GM21619 (cell line): Measurements from ENCODE around the gene ADAM12.

Experiments
- ATAC-seq: cut with Tn5 transposase; IDR thresholded peaks from one replicate; pipeline ENCODE4 v1.9.1; 2021; ENCODE audit not compliant: unreplicated experiment

The ADAM12 gene

GRCh38 chr10:126029999-126030398 is 358.3 kb downstream of the ADAM12 start:
- no peak for ATAC-seq

DNA sequence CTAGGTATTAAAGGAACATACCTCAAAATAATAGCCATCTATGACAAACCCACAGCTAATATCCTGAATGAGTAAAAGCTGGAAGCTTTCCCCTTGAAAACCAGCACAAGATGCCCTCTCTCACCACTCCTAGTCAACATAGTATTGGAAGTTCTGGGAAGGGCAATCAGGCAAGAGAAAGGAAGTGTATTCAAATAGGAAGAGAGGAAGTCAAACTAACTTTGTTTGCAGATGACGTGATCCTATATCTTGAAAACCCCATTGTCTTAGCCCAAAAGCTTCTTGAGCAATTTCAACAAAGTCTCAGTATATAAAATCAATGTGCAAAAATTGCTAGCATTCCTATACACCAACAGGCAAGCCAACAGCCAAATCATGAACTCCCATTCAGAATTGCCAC is 360.6 kb downstream of the ADAM12 start:
- no peak for ATAC-seq

- no peak for ATAC-seq
Observed at GRCh38 chr10:126022841-126023240, 365.4 kb downstream of the ADAM12 start.

GRCh38 chr10:126021833-126022500 is 366.3 kb downstream of the ADAM12 start:
- ATAC-seq = no peak

DNA sequence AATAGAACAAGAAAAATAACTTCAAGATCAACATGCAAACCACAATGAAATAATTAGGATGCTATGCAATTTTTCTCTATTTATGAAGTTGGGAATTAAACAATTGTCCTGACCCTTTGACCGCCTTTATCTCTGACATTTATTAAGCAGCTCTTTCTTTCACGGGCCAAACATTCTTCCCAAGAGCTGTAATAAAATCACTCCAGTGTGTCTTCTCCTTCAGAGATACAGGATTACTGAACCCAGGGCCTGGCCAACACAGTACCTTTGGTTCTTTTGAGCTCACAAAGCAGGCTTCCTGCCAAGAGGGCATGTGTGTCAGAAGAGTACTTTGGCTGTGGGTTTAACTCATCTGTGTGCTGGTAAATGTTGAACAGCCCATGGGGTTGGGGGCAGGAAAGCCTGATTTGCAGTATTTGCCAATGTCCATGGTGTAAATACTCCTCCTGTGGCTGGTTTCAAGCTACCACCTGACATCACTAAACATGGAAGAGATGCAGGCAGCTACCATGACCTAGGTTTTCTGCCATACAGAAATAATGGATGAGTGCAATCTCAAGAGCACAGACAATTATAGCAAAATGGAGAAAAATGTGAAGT is 370.2 kb downstream of the ADAM12 start:
- ATAC-seq = no peak

DNA sequence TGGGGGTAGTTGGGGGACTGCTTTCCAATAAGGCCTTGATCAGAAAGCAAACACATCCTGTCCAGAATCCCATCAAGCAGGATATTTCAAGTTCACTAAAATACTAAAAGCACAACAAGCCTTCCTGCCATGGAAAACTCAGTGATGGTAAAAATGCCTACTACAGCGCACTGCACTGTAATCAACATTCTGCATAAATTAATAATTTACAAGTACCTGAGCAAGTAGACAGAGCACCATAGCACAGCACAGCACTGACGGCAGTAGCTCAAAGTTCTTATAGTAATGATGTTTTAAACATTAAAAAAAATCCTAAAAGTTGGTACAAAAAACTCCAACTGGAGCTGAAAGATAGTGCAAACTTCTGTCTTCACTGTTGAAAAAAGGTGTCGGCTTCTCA is 371.4 kb downstream of the ADAM12 start:
- ATAC-seq = no peak

DNA sequence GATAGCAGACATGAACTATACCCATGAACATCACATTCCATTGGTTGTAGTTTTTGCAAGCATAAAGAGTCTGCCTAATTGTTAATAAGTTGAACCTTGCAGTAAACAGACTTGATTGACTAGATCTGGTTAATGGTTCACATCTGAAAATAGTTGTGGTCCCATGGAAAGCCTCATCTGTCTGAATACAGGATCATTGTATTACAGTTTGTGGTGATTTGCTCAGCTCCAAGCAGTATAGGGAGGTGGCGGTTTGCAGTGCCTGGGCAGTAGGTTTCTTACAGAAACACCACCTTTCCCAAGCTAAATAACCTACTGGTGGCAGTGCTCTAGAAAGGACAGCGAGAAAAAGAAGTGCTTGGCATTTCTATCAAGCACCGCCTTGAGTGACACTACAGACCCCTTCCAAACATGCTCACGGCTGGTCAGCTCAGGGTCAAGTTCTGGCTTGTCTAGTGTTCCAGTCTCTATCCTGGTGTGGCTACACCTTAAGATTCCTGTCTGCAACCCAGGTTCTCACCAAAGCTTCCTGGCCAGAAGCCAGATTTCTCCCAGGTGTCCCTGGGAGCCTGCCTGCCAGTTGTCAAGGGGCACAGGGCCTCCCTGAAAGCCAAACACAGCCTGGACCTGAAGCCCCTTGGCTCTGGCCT is 372.0 kb downstream of the ADAM12 start:
- no peak for ATAC-seq

- no peak for ATAC-seq
Observed at GRCh38 chr10:126015413-126015812, 372.9 kb downstream of the ADAM12 start.

DNA sequence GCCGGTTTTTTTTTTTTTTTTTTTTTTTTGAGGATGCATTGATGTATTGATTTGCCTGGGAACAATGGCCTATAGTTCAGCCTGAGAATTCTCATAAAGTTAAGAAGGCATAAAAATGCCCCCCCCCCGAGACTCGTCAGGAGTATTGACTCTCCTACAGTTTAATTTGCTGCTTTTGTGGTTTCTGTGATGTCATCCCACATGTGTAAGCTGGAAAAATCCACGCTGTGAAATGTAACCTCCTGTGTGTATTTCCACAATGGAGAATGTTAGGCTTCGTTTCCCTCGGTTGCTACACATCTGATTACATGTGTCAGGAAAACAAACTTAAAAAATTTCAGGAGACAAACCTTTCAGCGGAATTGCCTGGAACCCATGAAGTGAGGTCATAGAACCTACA is 374.0 kb downstream of the ADAM12 start:
- ATAC-seq = no peak

DNA sequence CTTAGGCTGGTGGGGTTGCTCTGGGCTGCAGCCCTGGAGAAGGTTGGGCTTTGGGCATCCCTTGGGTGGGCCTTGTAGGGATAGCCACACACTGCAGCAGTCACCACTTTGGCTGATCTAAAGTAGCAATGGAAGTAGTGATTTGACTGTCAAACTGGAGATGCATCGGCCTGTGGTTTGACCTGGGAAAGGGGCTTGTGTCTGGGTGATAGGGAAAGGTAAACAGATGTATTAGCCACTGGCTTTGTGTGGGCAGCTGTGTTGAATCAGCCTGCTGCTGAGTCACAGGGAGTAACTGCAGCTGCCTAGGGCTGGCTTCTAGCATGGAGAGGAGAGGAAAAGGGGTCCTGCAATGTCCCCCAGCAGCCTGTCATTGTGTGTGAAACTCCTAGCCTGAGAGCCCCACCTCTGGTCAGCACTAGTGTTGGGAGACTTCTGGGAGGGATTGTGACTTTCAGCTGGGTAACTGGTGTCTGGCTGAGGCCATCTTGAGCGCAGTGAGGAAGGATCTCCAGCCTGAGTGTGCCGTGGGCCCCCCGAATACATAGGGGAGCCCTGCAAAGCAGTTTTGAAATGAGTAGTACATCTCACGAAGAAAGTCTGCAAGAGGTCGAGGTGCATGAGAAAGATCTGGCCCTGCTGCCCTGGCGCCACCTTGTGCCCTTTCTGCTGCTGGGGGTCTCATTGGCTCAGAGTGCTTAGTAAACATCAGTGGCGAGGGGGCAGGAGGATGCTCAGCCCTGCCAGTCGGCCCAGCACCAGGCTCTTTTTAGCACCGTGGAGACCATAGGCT is 374.6 kb downstream of the ADAM12 start:
- ATAC-seq = no peak

GRCh38 chr10:126012485-126012884 is 375.8 kb downstream of the ADAM12 start:
- no peak for ATAC-seq

- ATAC-seq = no peak
Observed at GRCh38 chr10:126011995-126012394, 376.3 kb downstream of the ADAM12 start.

- ATAC-seq = no peak
Observed at GRCh38 chr10:126009650-126010049, 378.6 kb downstream of the ADAM12 start.

- ATAC-seq = no peak
Observed at GRCh38 chr10:126006906-126007305, 381.4 kb downstream of the ADAM12 start.

DNA sequence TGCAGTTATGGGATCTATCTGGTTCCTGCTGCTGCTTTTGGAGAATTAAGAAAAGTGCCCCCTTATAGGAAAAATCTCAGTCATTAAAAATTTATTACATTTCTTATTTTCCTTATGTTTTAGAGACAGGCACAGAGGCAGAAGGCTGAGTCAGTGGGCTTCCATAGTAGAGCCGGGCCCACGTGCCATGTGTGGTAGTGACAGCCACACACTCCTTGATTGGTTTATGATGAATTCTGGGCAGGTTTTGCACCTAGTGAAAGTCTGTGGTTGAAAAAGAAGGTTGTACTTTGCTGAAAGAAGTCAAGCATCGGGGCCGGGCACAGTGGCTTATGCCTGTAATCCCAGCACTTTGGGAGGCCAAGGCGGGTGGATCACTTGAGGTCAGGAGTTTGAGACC is 382.0 kb downstream of the ADAM12 start:
- ATAC-seq = no peak

DNA sequence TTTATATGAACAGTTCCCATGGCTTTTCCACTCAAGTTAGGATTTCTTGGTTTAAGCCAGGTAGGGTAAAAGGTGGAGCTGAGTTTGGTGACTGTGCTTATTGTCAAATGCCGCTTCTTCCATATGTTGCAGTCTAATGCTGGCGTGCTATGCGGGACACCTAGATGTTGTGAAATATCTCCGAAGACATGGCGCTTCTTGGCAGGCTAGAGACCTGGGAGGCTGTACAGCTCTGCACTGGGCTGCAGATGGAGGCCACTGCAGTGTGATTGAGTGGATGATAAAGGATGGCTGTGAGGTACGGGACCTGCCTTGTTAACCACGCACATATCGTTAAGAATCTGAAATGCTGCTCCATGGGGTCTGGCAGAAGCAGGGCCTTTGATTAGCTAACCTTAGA is 383.5 kb downstream of the ADAM12 start:
- ATAC-seq = no peak

DNA sequence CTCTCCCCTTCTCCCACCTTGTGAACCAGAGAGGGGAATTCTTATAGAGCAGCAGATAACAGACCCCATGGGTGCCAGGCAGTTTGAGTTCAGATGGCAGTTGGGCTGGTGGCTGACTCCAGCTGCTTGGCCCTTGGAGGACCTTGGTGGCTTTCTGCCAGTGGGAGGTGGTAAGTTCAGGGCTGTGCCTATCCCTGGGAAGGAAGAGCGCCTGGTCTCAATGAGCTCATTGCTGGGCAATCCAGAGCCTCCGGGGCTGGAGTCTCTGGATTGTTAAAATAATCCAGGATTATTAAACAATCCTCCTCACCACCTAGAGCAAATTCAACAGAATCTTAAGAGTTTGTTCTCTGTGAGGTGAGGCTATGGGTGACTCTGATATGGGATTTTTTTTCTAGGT is 386.7 kb downstream of the ADAM12 start:
- no peak for ATAC-seq

- ATAC-seq = no peak
Observed at GRCh38 chr10:125999694-126000093, 388.6 kb downstream of the ADAM12 start.

DNA sequence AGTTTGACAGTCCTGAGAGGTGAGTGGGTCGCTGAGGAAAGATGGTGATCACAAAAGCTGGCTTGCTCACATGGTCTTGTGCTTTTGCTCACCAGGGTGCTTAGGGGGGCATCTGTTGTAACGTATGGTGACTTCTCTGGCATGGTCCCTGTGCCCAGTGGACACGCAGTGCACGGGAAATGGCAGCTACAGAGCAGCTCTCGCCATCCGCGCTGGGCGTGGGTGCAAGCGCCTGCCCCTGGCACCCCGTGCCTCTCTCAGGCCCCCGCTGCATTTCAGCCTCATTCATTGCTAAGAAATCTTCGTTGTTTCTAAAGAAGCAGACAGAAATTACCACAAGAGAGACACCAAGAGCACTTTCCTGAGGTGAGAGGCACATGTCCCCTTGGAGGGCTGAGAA is 390.7 kb downstream of the ADAM12 start:
- no peak for ATAC-seq

- no peak for ATAC-seq
Observed at GRCh38 chr10:125995726-125996304, 392.5 kb downstream of the ADAM12 start.

DNA sequence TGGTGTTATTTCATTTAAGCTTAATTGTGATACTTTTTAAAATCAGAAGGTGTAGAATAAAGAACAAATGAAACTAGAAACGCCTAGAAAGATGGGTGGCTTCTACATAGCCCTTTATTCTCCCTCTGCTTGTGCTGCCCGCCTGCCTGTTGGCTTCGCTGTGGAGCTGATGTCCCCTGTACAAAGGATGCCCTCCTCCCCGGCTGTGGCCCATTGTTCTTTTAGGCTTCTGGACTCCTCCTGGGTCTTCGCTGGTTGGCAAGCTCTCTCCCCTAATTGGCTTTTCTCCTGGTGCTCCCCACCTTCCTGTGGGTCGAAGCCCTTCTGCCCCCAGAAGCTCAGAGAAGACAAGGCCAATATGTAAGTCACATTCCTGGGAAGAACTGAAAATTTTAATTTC is 393.7 kb downstream of the ADAM12 start:
- no peak for ATAC-seq
